ENCODE results near the gene STUB1.
"Not testable (repeated sequence)": the region's sequence is repeated elsewhere in the genome, so short reads cannot be mapped to it uniquely, and the experiment has no call there.

Gene STUB1

GRCh38 chr16:678858-679813, 1.1 kb upstream of the STUB1 start:
- no peak for FAIRE-seq
- DNase-seq (ENCODE audit: low spot score) = no peak

GRCh38 chr16:680625-680945, 375 bp downstream of the STUB1 start:
- FAIRE-seq = no peak
- DNase-seq (ENCODE audit: low spot score) = no peak

GRCh38 chr16:680967-681745, 946 bp downstream of the STUB1 start:
- DNase-seq (ENCODE audit: low spot score) (peak; percentile 30), FAIRE-seq (no peak)

GRCh38 chr16:681746-682427, 1.7 kb downstream of the STUB1 start:
- no peak for FAIRE-seq
- DNase-seq (ENCODE audit: low spot score) = peak; percentile 46

GRCh38 chr16:682493-683395, 2.5 kb downstream of the STUB1 start:
- no peak for DNase-seq (ENCODE audit: low spot score)
- no peak for FAIRE-seq

GRCh38 chr16:683396-684070, 3.3 kb downstream of the STUB1 start:
- DNase-seq (ENCODE audit: low spot score) (no peak), FAIRE-seq (no peak)

GRCh38 chr16:684071-684794, 4.0 kb downstream of the STUB1 start, which contains the start of gene JMJD8:
Gene JMJD8 (minus strand): TSS chr16:684334. CDS start chr16:684319, 15 bp downstream.
- FAIRE-seq = peak; percentile 2
- peak; percentile 85 for DNase-seq (ENCODE audit: low spot score)

GRCh38 chr16:684961-685696, 4.9 kb downstream of the STUB1 start:
- no peak for FAIRE-seq
- DNase-seq (ENCODE audit: low spot score) = no peak

GRCh38 chr16:685967-686366, 5.8 kb downstream of the STUB1 start:
- peak; percentile 39 for DNase-seq (ENCODE audit: low spot score)
- FAIRE-seq = no peak

GRCh38 chr16:686459-687260, 6.5 kb downstream of the STUB1 start:
- DNase-seq (ENCODE audit: low spot score) (no peak), FAIRE-seq (no peak)

GRCh38 chr16:687499-687898, 7.3 kb downstream of the STUB1 start:
- DNase-seq (ENCODE audit: low spot score) = no peak

GRCh38 chr16:689175-689897, 9.1 kb downstream of the STUB1 start:
- FAIRE-seq (no peak), DNase-seq (ENCODE audit: low spot score) (no peak)

More at GRCh38 chr16:687499-687898, 7.3 kb downstream of the STUB1 start:
- no peak for FAIRE-seq

GRCh38 chr16:691242-691641, 11.0 kb downstream of the STUB1 start:
- not testable (repeated sequence) for DNase-seq (ENCODE audit: low spot score); FAIRE-seq

- DNase-seq (ENCODE audit: low spot score) = no peak
Observed at GRCh38 chr16:692356-693108, 12.3 kb downstream of the STUB1 start.

GRCh38 chr16:693364-693763, 13.2 kb downstream of the STUB1 start:
- FAIRE-seq = no peak
- DNase-seq (ENCODE audit: low spot score) = no peak

More at GRCh38 chr16:692356-693108, 12.3 kb downstream of the STUB1 start:
- FAIRE-seq = no peak

GRCh38 chr16:693766-694165, 13.6 kb downstream of the STUB1 start:
- no peak for FAIRE-seq

More at GRCh38 chr16:693766-694165, 13.6 kb downstream of the STUB1 start:
- no peak for DNase-seq (ENCODE audit: low spot score)
